Measurements from ENCODE around the gene OR2A14.
"Not testable (repeated sequence)": the region's sequence is repeated elsewhere in the genome, so short reads cannot be mapped to it uniquely, and the experiment has no call there.

OR2A14 gene

DNA sequence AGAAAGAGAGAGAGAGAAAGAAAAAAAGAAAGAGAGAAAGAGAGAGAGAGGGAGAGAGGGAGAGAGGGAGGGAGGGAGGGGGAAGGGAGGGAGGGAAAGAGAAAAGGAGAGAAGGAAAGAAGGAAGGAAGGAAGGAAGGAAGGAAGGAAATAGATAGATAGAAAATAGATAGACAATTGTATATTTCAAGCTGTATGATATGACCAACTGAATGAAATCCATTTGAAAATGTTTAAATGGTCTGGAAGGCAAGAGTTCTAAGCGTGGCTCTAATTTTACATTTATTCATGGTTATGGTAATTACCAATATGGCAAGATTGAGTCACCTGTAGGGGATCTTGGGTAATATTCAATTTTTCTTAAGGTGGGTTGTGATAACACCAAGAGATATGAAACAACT lies 35.9 kb downstream of the OR2A14 start:
- DNase-seq (ENCODE audit: low read depth in 1 of 2, low spot score in 1 of 2) = no peak
- Histone ChIP-seq H3K4me3 (replicated peaks; ENCODE audit: insufficient read depth, low read length) (no peak overlapping the region), H3K27ac (replicated peaks) (no peak overlapping the region), H3K27me3 (ENCODE audit: insufficient read depth, poor library complexity, severe bottlenecking) (peaks cover 3% of the 10 kb centered on the region)
- TF ChIP-seq REST (IDR thresholded peaks at IDR 0.05; ENCODE audit: insufficient replicate concordance, low read depth) (no peak), GABPA (IDR thresholded peaks at IDR 0.05; ENCODE audit: low read depth) (no peak), CTCF (IDR thresholded peaks at IDR 0.05; ENCODE audit: insufficient read depth, low read length) (no peak), POLR2AphosphoS5 (IDR thresholded peaks at IDR 0.05; ENCODE audit: low read depth) (no peak), SPI1 (IDR thresholded peaks at IDR 0.05; ENCODE audit: borderline replicate concordance, low read depth) (no peak)

DNA sequence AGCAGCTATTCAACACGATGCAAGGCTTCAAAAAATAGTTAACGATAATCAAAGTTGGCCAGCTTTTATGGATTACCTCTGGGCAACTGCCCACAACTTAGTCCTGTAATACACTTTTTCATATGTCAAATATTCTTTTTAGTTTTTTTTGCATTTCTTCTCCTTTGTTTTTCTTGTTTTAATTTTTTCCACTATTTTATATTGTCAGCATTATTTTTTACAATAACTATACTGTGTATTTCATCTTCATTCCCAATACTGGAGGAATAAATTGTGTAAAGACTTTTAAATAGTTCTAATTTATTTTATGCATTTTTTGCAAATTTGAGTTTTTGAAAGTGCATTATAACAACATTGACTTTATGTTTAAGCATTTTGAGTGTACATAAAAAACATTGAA lies 41.8 kb downstream of the OR2A14 start:
- Histone ChIP-seq H3K27ac (replicated peaks) (no peak overlapping the region), H3K4me3 (replicated peaks; ENCODE audit: insufficient read depth, low read length) (no peak overlapping the region), H3K27me3 (ENCODE audit: insufficient read depth, poor library complexity, severe bottlenecking) (peaks cover 4% of the 10 kb centered on the region)
- DNase-seq (ENCODE audit: low read depth in 1 of 2, low spot score in 1 of 2) = no peak
- TF ChIP-seq POLR2AphosphoS5 (IDR thresholded peaks at IDR 0.05; ENCODE audit: low read depth) = no peak
- no peak for TF ChIP-seq SPI1 (IDR thresholded peaks at IDR 0.05; ENCODE audit: borderline replicate concordance, low read depth)
- TF ChIP-seq GABPA (IDR thresholded peaks at IDR 0.05; ENCODE audit: low read depth) = no peak
- no peak for TF ChIP-seq CTCF (IDR thresholded peaks at IDR 0.05; ENCODE audit: insufficient read depth, low read length)
- TF ChIP-seq REST (IDR thresholded peaks at IDR 0.05; ENCODE audit: insufficient replicate concordance, low read depth) = no peak

- not testable (repeated sequence) for DNase-seq (ENCODE audit: low read depth in 1 of 2, low spot score in 1 of 2); H3K4me3 ChIP-seq (replicated peaks; ENCODE audit: insufficient read depth, low read length); H3K27ac ChIP-seq (replicated peaks); H3K27me3 ChIP-seq (ENCODE audit: insufficient read depth, poor library complexity, severe bottlenecking)
Observed at GRCh38 chr7:144171594-144172350, 48.8 kb downstream of the OR2A14 start.

DNA sequence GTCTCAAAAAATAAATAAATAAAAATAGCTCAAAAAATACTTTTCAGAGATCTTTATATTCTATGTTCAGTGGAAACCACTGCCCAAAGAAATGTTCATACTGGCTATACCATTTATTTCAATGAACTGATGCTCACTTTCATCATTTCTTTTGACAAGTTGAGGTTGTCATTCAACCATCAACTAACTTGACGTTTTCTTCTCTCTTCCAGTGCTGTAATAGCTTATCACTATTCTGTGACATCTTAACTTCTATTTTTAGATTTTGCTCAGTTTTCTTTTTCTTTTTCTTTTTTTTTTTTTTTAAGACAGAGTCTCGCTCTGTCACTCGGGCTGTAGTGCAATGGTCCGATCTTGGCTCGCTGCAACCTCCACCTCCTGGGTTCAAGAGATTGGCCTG lies 51.6 kb downstream of the OR2A14 start:
- H3K27ac ChIP-seq (replicated peaks) = no peak overlapping the region
- no peaks in the 10 kb centered on the region for H3K27me3 ChIP-seq (ENCODE audit: insufficient read depth, poor library complexity, severe bottlenecking)
- H3K4me3 ChIP-seq (replicated peaks; ENCODE audit: insufficient read depth, low read length) = no peak overlapping the region
- DNase-seq (ENCODE audit: low read depth in 1 of 2, low spot score in 1 of 2) = no peak
- TF ChIP-seq POLR2AphosphoS5 (IDR thresholded peaks at IDR 0.05; ENCODE audit: low read depth) (no peak), GABPA (IDR thresholded peaks at IDR 0.05; ENCODE audit: low read depth) (no peak), REST (IDR thresholded peaks at IDR 0.05; ENCODE audit: insufficient replicate concordance, low read depth) (no peak), SPI1 (IDR thresholded peaks at IDR 0.05; ENCODE audit: borderline replicate concordance, low read depth) (no peak), CTCF (IDR thresholded peaks at IDR 0.05; ENCODE audit: insufficient read depth, low read length) (no peak)

- H3K27ac ChIP-seq (replicated peaks); H3K4me3 ChIP-seq (replicated peaks; ENCODE audit: insufficient read depth, low read length): not testable (repeated sequence)
- DNase-seq (ENCODE audit: low read depth in 1 of 2, low spot score in 1 of 2) = peak in 1 of 2 experiments; percentile 14
Observed at GRCh38 chr7:144178380-144179164, 55.6 kb downstream of the OR2A14 start.

More at GRCh38 chr7:144178380-144179164, 55.6 kb downstream of the OR2A14 start:
- H3K27me3 ChIP-seq (ENCODE audit: insufficient read depth, poor library complexity, severe bottlenecking) = not testable (repeated sequence)

Measured in HL-60 (cell line).